NCI-H146 (cell line): ENCODE results near the gene TXNL4A.

ENCODE experiments used
- DNase-seq: peaks from one replicate; lab custom pipeline; 2025; lab: John Stamatoyannopoulos, UW

The TXNL4A gene

GRCh38 chr18:79963658-79964329, 24.6 kb downstream of the TXNL4A start:
- no peak for DNase-seq

- no peak for DNase-seq
Observed at GRCh38 chr18:79962835-79963657, 25.3 kb downstream of the TXNL4A start.

- no peak for DNase-seq
Observed at GRCh38 chr18:79962311-79962710, 26.1 kb downstream of the TXNL4A start.

GRCh38 chr18:79961527-79962291, 26.7 kb downstream of the TXNL4A start:
- DNase-seq = no peak

GRCh38 chr18:79960921-79961526, 27.3 kb downstream of the TXNL4A start:
- no peak for DNase-seq

- DNase-seq = peak; percentile 71
Observed at GRCh38 chr18:79960161-79960801, 28.1 kb downstream of the TXNL4A start.

GRCh38 chr18:79958981-79959380, 29.4 kb downstream of the TXNL4A start:
- DNase-seq = no peak

GRCh38 chr18:79956276-79956675, 32.1 kb downstream of the TXNL4A start:
- no peak for DNase-seq

- DNase-seq = no peak
Observed at GRCh38 chr18:79955302-79956075, 32.9 kb downstream of the TXNL4A start.

GRCh38 chr18:79954791-79955190, 33.6 kb downstream of the TXNL4A start:
- no peak for DNase-seq

- DNase-seq = no peak
Observed at GRCh38 chr18:79953971-79954651, 34.3 kb downstream of the TXNL4A start.

GRCh38 chr18:79952996-79953559, 35.3 kb downstream of the TXNL4A start:
- peak; percentile 71 for DNase-seq

GRCh38 chr18:79952456-79952995, 35.8 kb downstream of the TXNL4A start:
- DNase-seq = no peak

- peak; percentile 95 for DNase-seq
Observed at GRCh38 chr18:79951545-79952455, 36.6 kb downstream of the TXNL4A start, which contains the start of gene SLC66A2. Gene SLC66A2 (minus strand): TSS chr18:79951653. CDS start chr18:79950926, 727 bp downstream.

GRCh38 chr18:79950515-79951341, 37.6 kb downstream of the TXNL4A start:
- DNase-seq = peak; percentile 69

GRCh38 chr18:79949697-79950487, 38.5 kb downstream of the TXNL4A start:
- DNase-seq = no peak
